Pancreas (tissue), 10 donors: ENCODE measurements around the gene DLG2. TPM values are rescaled to one million over a fixed set of nuclear protein-coding genes. Genes with fewer than 3 reads are reported as not detected.

Experiments used
- ATAC-seq, 4 donors: fragments of 200-7000 bp; cut with Tn5 transposase; one replicate each; pipeline versions ENCODE4 v1.8.0 to v1.9.1; 2020; ENCODE audit warnings: mild to moderate bottlenecking in 4 of 4, moderate library complexity in 4 of 4
- DNase-seq, 6 donors: peaks; one replicate each; pipeline ENCODE4 v3.0.0-alpha.2; 2020
- FAIRE-seq: peaks from 2 replicates; lab custom pipeline; 2012; peaks lifted over from hg19 to GRCh38; lab: Jason Lieb, UNC
- H3K27ac ChIP-seq, 4 donors: fragments of 200-600 bp; sonication (generic); 1 replicate in 3 of 4; 2 replicates in 1 of 4; pipeline versions ENCODE4 v1.5.0 to v1.8.0; 2020
- H3K27me3 ChIP-seq, 4 donors: fragments of 200-600 bp; one replicate each; pipeline ENCODE4 v1.8.0; 2021
- H3K36me3 ChIP-seq, 3 donors: fragments of 200-600 bp; sonication (generic) in 1 of 3; one replicate each; pipeline versions ENCODE4 v1.5.0 to v1.8.0; 2020 to 2021
- H3K4me1 ChIP-seq, 3 donors: fragments of 200-600 bp; one replicate each; pipeline ENCODE4 v1.8.0; 2021
- H3K4me3 ChIP-seq, 4 donors: fragments of 200-600 bp; sonication (generic) in 2 of 4; one replicate each; pipeline versions ENCODE4 v1.5.0 to v1.8.0; 2020 to 2021
- H3K9me3 ChIP-seq, 4 donors: fragments of 200-600 bp; one replicate each; pipeline ENCODE4 v1.8.0; 2021
- WGBS, 2 donors: extraction: QIAGEN DNeasy Blood & Tissue Kit; methylation state at CpG; one replicate each; pipeline ENCODE4 v1.1.7; 2013; 5-methylcytosine and 5-hydroxymethylcytosine counted together
- intact Hi-C, 3 donors: fragments of 100-400 bp; cut with DNase I; formaldehyde crosslinking; loops; one replicate each; pipeline versions ENCODE4 v1.11.1 to v1.14.2; 2022
- polyA plus RNA-seq, 2 donors: library from polyadenylated mRNA; stranded (reverse); fragments of 200-250 nt; gene quantifications; one replicate each; pipeline ENCODE4 v1.2.3, GENCODE V29; 2013
- total RNA-seq, 6 donors: library from RNA; stranded (reverse); fragmentation: NEBNext Ultra II Directional in 4 of 6; extraction: Animal tissue kit (Norgen Biotek cat#: 25700) in 4 of 6; gene quantifications; one replicate each; pipeline versions ENCODE4 v1.2.1 to v1.2.4, GENCODE V29; 2021 to 2023
- TF ChIP-seq, protein P1 (sequence below), 4 donors: fragments of 200-600 bp; sonication (generic) in 3 of 4; IDR thresholded peaks; one replicate each; pipeline versions ENCODE4 v1.5.0 to v1.8.0; 2021; ENCODE audit warnings: antibody characterized with exemption in 4 of 4
- donor health status: healthy with polysubstance abuse.
- donor health status: DM: no; HTN: no; CAD: no; lungs with moderate emphysema.
- donor health status: DM: no; HTN: no; CAD: no.
- donor health status: control.
- donor health status: control.
- donor health status: Bipolar disorder and iron deficiency.
- donor health status: DM: yes; HTN: yes; CAD: no.
- donor health status: DM: no; HTN: no; CAD: no.
- donor health status: DM: no; HTN: no; CAD: no.
- donor health status: DM: yes; HTN: yes; CAD: no.

Gene DLG2
- total and polyA plus RNA-seq, 8 donors: 1.2 to 5.4 (median 3.6) TPM

DNA sequence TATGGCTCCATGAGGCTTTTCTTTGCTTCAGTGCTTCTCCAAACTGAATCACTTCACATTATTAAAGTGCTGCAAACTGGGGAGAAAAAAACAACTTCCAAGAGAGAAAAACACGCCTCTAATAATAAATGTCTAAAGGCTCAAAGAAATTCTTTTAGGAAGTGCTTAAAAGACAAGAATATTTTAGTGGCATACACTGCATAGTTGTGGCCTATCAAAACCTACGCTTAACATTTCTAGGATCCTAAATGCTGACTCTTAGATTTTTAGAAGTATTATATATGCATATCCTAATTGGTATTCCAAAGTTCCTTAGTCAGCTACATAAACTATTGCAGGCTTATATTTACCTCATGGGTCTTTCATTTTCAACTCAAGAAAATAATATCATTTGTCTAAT lies 1462.0 kb downstream of the DLG2 start:
- intact Hi-C loops: no loop called here
- Histone ChIP-seq H3K27ac (no peak overlapping the region), H3K4me3 (no peak overlapping the region), H3K36me3 (no peaks in the 10 kb centered on the region), H3K27me3 (no peaks in the 10 kb centered on the region), H3K4me1 (no peaks in the 10 kb centered on the region), H3K9me3 (no peaks in the 10 kb centered on the region)
- TF ChIP-seq, protein P1, sequence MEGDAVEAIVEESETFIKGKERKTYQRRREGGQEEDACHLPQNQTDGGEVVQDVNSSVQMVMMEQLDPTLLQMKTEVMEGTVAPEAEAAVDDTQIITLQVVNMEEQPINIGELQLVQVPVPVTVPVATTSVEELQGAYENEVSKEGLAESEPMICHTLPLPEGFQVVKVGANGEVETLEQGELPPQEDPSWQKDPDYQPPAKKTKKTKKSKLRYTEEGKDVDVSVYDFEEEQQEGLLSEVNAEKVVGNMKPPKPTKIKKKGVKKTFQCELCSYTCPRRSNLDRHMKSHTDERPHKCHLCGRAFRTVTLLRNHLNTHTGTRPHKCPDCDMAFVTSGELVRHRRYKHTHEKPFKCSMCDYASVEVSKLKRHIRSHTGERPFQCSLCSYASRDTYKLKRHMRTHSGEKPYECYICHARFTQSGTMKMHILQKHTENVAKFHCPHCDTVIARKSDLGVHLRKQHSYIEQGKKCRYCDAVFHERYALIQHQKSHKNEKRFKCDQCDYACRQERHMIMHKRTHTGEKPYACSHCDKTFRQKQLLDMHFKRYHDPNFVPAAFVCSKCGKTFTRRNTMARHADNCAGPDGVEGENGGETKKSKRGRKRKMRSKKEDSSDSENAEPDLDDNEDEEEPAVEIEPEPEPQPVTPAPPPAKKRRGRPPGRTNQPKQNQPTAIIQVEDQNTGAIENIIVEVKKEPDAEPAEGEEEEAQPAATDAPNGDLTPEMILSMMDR (IDR thresholded peaks at IDR 0.05): no peak
- no peak for ATAC-seq
- 71 to 84% methylated on average over 2 of the region's 2 CpGs for WGBS, 2 donors
- no peak for DNase-seq
- no peak for FAIRE-seq

DNA sequence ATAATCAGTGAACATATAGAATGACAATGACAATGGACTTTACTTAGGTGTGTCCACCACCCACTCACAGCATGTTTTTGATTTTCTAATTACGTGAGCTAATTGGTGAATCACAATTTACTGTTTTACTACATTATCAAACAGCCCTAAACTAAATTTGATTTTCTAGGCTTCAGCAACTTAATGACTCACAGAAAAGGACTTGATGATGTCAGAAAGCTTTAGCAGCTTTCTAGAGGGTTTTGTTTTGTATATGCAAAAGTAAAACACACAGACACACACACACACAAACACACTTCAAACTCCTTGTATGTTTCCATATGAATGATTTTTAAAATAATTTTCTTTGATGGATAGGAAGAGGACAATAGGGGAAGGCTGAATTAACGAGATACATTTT lies 1462.4 kb downstream of the DLG2 start:
- DNase-seq: no peak
- intact Hi-C loops: no loop called here
- Histone ChIP-seq H3K27ac (no peak overlapping the region), H3K27me3 (no peaks in the 10 kb centered on the region), H3K36me3 (no peaks in the 10 kb centered on the region), H3K9me3 (no peaks in the 10 kb centered on the region), H3K4me3 (no peak overlapping the region), H3K4me1 (no peaks in the 10 kb centered on the region)
- FAIRE-seq: no peak
- TF ChIP-seq, protein P1 (IDR thresholded peaks at IDR 0.05): no peak
- 60 to 69% methylated on average over 2 of the region's 2 CpGs for WGBS, 2 donors
- no peak for ATAC-seq

DNA sequence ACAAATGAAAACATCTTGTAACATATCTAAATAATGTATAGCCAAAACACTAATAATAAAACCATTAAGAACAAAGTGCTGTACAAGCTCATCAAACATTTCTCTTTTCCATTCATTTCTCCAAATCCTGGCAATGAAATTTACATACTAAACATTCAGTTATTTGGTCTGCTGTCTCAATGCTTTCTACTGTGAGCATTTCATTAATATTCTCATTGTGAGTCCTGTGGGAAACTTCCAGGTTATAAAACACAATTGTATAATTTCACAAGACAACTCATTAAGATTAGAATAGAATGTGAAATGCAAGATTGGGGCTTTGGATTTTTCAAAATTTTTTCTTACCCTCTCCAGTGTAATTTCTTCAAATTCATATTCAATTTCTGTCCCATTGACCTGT lies 1464.0 kb downstream of the DLG2 start:
- TF ChIP-seq, protein P1 (IDR thresholded peaks at IDR 0.05): no peak
- Histone ChIP-seq H3K27me3 (no peaks in the 10 kb centered on the region), H3K36me3 (no peaks in the 10 kb centered on the region), H3K9me3 (no peaks in the 10 kb centered on the region), H3K27ac (no peak overlapping the region), H3K4me3 (no peak overlapping the region), H3K4me1 (no peaks in the 10 kb centered on the region)
- DNase-seq (no peak), FAIRE-seq (no peak), ATAC-seq (no peak)
- intact Hi-C loops: no loop called here

DNA sequence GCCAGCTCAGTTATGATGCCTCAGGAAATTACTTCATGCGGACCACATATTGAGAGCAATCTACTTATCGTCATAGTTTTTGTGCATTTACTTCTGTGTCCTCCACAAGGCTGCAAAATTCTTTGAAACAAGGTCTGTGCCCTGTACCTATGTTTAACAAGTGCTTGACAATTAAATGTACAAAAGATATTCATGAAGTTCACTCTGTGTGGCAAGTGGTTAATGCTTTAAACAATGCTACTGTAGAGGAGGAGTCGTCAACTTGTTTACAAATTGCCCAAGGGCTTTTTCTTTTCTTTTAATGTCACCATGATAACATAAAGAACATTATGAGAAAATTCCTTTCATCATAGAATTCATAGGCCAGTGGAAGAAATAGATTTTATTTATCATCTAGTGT lies 1469.5 kb downstream of the DLG2 start:
- Histone ChIP-seq H3K27ac (no peak overlapping the region), H3K9me3 (no peaks in the 10 kb centered on the region), H3K4me3 (no peak overlapping the region), H3K27me3 (no peaks in the 10 kb centered on the region), H3K36me3 (no peaks in the 10 kb centered on the region), H3K4me1 (no peaks in the 10 kb centered on the region)
- DNase-seq: no peak
- FAIRE-seq: no peak
- intact Hi-C loops: no loop called here
- TF ChIP-seq, protein P1 (IDR thresholded peaks at IDR 0.05): no peak
- 69 to 77% methylated on average over 3 of the region's 3 CpGs for WGBS, 2 donors
- no peak for ATAC-seq

DNA sequence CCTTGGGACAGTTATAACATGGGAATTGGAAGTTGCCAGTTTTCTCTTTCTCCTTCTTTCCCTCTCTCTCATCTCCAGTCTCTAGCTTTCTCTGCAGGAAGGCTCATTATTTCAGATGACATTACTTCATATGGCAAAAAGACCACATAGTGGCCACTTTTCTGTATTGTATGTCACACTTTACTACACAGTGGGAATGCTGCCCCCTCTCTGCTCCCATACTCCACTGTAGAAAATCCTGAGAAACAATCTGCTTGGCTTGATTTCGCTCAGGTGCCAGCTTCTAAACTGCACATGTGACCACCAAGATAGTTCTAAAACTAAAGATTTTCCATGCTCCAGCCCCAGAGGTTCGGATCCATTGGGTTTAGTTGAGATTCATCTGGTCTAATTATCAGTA lies 1480.3 kb downstream of the DLG2 start:
- intact Hi-C loops: no loop called here
- ATAC-seq (no peak), FAIRE-seq (no peak), DNase-seq (no peak)
- TF ChIP-seq, protein P1 (IDR thresholded peaks at IDR 0.05): no peak
- no peaks in the 10 kb centered on the region for H3K27me3 ChIP-seq
- WGBS, 2 donors: 62 to 83% methylated on average over 2 of the region's 2 CpGs
- H3K4me1 ChIP-seq: no peaks in the 10 kb centered on the region
- H3K4me3 ChIP-seq: no peak overlapping the region
- no peak overlapping the region for H3K27ac ChIP-seq
- no peaks in the 10 kb centered on the region for H3K9me3 ChIP-seq
- no peaks in the 10 kb centered on the region for H3K36me3 ChIP-seq
